Measurements from ENCODE around the gene SNF8. TPM values are rescaled to one million over a fixed set of nuclear protein-coding genes. Genes with fewer than 3 reads are reported as not detected.

The SNF8 gene
- polyA plus RNA-seq, 1 donor from 2014 or later, result 171 TPM

- Histone ChIP-seq H4K20me1 (ENCODE audit: insufficient read depth) (no peaks in the 10 kb centered on the region), H3K79me2 (replicated peaks; ENCODE audit: insufficient read depth, low read length) (no peaks in the 10 kb centered on the region), H3K4me2 (ENCODE audit: low read length) (no peak overlapping the region), H3K27ac (ENCODE audit: low read length) (no peak overlapping the region), H3K27me3 (ENCODE audit: insufficient read depth, low read depth, low read length) (no peaks in the 10 kb centered on the region), H3K9me2 (ENCODE audit: insufficient read depth, low read length) (no peaks in the 10 kb centered on the region), H2AFZ (ENCODE audit: low read depth, low read length) (no peak overlapping the region), H3K4me3 (ENCODE audit: low read length) (no peak overlapping the region), H3F3A (ENCODE audit: insufficient read depth, low read length, poor library complexity, severe bottlenecking) (no peaks in the 10 kb centered on the region), H3K36me3 (ENCODE audit: insufficient read depth, low read length) (no peaks in the 10 kb centered on the region), H3K9ac (ENCODE audit: low read length) (no peak overlapping the region), H3K9me3 (ENCODE audit: low read length) (no peaks in the 10 kb centered on the region)
- TF ChIP-seq EZH2 (IDR thresholded peaks at IDR 0.05; ENCODE audit: borderline replicate concordance, insufficient read depth, low read length, poor library complexity, severe bottlenecking) (no peak), CTCF (IDR thresholded peaks at IDR 0.05; ENCODE audit: poor library complexity, severe bottlenecking) (no peak), RAD21 (conservative IDR thresholded peaks at IDR 0.05) (no peak), MXI1 (conservative IDR thresholded peaks at IDR 0.05; ENCODE audit: poor library complexity, severe bottlenecking) (no peak), TAF1 (IDR thresholded peaks at IDR 0.05; ENCODE audit: low read depth) (no peak), POLR2AphosphoS5 (IDR thresholded peaks at IDR 0.05) (no peak), EP300 (conservative IDR thresholded peaks at IDR 0.05; ENCODE audit: poor library complexity, severe bottlenecking) (no peak), SMC3 (conservative IDR thresholded peaks at IDR 0.05; ENCODE audit: poor library complexity) (no peak), REST (IDR thresholded peaks at IDR 0.05; ENCODE audit: borderline replicate concordance) (no peak)
These were observed 43.4 kb downstream of the SNF8 start for GRCh38 chr17:48901241-48901640.

GRCh38 chr17:48894886-48895285 lies 49.8 kb downstream of the SNF8 start:
- H3K4me3 ChIP-seq (ENCODE audit: low read length), result no peak overlapping the region
- H3K27me3 ChIP-seq (ENCODE audit: insufficient read depth, low read depth, low read length), result no peaks in the 10 kb centered on the region
- no peak overlapping the region for H3K4me2 ChIP-seq (ENCODE audit: low read length)
- H3K79me2 ChIP-seq (replicated peaks; ENCODE audit: insufficient read depth, low read length), result peaks cover 11% of the 10 kb centered on the region
- peaks cover 6% of the 10 kb centered on the region for H3F3A ChIP-seq (ENCODE audit: insufficient read depth, low read length, poor library complexity, severe bottlenecking)
- H3K9me2 ChIP-seq (ENCODE audit: insufficient read depth, low read length), result no peaks in the 10 kb centered on the region
- TF ChIP-seq EP300 (conservative IDR thresholded peaks at IDR 0.05; ENCODE audit: poor library complexity, severe bottlenecking), result no peak
- H3K27ac ChIP-seq (ENCODE audit: low read length), result no peak overlapping the region
- H3K9me3 ChIP-seq (ENCODE audit: low read length), result no peaks in the 10 kb centered on the region
- H3K36me3 ChIP-seq (ENCODE audit: insufficient read depth, low read length), result no peaks in the 10 kb centered on the region
- no peaks in the 10 kb centered on the region for H4K20me1 ChIP-seq (ENCODE audit: insufficient read depth)
- no peak overlapping the region for H2AFZ ChIP-seq (ENCODE audit: low read depth, low read length)
- no peak overlapping the region for H3K9ac ChIP-seq (ENCODE audit: low read length)
